Esophagus squamous epithelium (tissue), 4 donors: ENCODE results near the gene CGA.

Experiments used
- POLR2A ChIP-seq, 4 donors: fragments of 450-650 bp; IDR thresholded peaks; one replicate each; pipeline ENCODE4 v1.6.1; 2017; ENCODE audit warnings: antibody characterized with exemption in 4 of 4, mild to moderate bottlenecking in 4 of 4, moderate library complexity in 3 of 4
- TF ChIP-seq, protein P1 (sequence below), 6 experiments: fragments of 450-650 bp in 4 of 6; fragments of 200-600 bp in 2 of 6; sonication (generic) in 2 of 6; IDR thresholded peaks; one replicate each; pipeline ENCODE4 v1.5.1; 2016 to 2019; ENCODE audit warnings: antibody characterized with exemption in 6 of 6, mild to moderate bottlenecking in 4 of 6, moderate library complexity in 4 of 6

GRCh38 chr6:87115402-87116135 lies 20.7 kb upstream of the CGA start:
- TF ChIP-seq, protein P1, sequence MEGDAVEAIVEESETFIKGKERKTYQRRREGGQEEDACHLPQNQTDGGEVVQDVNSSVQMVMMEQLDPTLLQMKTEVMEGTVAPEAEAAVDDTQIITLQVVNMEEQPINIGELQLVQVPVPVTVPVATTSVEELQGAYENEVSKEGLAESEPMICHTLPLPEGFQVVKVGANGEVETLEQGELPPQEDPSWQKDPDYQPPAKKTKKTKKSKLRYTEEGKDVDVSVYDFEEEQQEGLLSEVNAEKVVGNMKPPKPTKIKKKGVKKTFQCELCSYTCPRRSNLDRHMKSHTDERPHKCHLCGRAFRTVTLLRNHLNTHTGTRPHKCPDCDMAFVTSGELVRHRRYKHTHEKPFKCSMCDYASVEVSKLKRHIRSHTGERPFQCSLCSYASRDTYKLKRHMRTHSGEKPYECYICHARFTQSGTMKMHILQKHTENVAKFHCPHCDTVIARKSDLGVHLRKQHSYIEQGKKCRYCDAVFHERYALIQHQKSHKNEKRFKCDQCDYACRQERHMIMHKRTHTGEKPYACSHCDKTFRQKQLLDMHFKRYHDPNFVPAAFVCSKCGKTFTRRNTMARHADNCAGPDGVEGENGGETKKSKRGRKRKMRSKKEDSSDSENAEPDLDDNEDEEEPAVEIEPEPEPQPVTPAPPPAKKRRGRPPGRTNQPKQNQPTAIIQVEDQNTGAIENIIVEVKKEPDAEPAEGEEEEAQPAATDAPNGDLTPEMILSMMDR (IDR thresholded peaks at IDR 0.05) = no peak
- TF ChIP-seq POLR2A (IDR thresholded peaks at IDR 0.05) = no peak
